GM23248 (cell line): ENCODE results near the gene CASKIN1. TPM values are rescaled to one million over a fixed set of nuclear protein-coding genes. Genes with fewer than 3 reads are reported as not detected.

ENCODE experiments used
- DNase-seq: peaks from one replicate; pipeline ENCODE4 v3.0.0-alpha.2; 2015
- H2AFZ ChIP-seq: fragments of 200-600 bp; sonication (generic); 2 replicates; pipeline ENCODE4 v1.6.1; 2016; ENCODE audit warnings: antibody characterized with exemption
- H3F3A ChIP-seq: fragments of 200-600 bp; sonication (generic); 2 replicates; pipeline ENCODE4 v1.6.1; 2016; ENCODE audit warnings: mild to moderate bottlenecking, antibody characterized with exemption, mixed run types; ENCODE audit not compliant: insufficient read depth
- H3K27ac ChIP-seq: fragments of 200-600 bp; sonication (generic); 2 replicates; pipeline ENCODE4 v1.5.1; 2016; ENCODE audit warnings: mild to moderate bottlenecking
- H3K27me3 ChIP-seq: fragments of 200-600 bp; sonication (generic); replicated peaks from 2 replicates; pipeline ENCODE4 v1.6.1; 2016; ENCODE audit warnings: mild to moderate bottlenecking; ENCODE audit not compliant: insufficient read depth
- H3K36me3 ChIP-seq: fragments of 200-600 bp; sonication (generic); 2 replicates; pipeline ENCODE4 v1.6.1; 2016; ENCODE audit warnings: low read depth, mild to moderate bottlenecking
- H3K4me1 ChIP-seq: fragments of 200-600 bp; sonication (generic); 2 replicates; pipeline ENCODE4 v1.6.1; 2016; ENCODE audit warnings: mild to moderate bottlenecking; ENCODE audit not compliant: insufficient read depth
- H3K4me2 ChIP-seq: fragments of 200-600 bp; sonication (generic); one replicate; pipeline ENCODE4 v1.6.1; 2016; ENCODE audit warnings: mild to moderate bottlenecking; ENCODE audit not compliant: unreplicated experiment
- H3K4me3 ChIP-seq: fragments of 200-600 bp; sonication (generic); 2 replicates; pipeline ENCODE4 v1.5.1; 2016; ENCODE audit warnings: mild to moderate bottlenecking
- H3K79me2 ChIP-seq: fragments of 200-600 bp; sonication (generic); 2 replicates; pipeline ENCODE4 v1.6.1; 2016; ENCODE audit warnings: mild to moderate bottlenecking; ENCODE audit not compliant: insufficient read depth
- H3K9ac ChIP-seq: fragments of 200-600 bp; sonication (generic); 2 replicates; pipeline ENCODE4 v1.6.1; 2016; ENCODE audit warnings: mild to moderate bottlenecking
- H3K9me2 ChIP-seq: fragments of 200-600 bp; sonication (generic); 2 replicates; pipeline ENCODE4 v1.6.1; 2016; ENCODE audit warnings: mixed run types, mild to moderate bottlenecking, moderate library complexity; ENCODE audit not compliant: insufficient read depth
- H3K9me3 ChIP-seq: fragments of 200-600 bp; sonication (generic); one replicate; pipeline ENCODE4 v1.6.1; 2017; ENCODE audit warnings: low read depth
- H4K20me1 ChIP-seq: fragments of 200-600 bp; sonication (generic); 2 replicates; pipeline ENCODE4 v1.6.0; 2016; ENCODE audit not compliant: insufficient read depth
- EZH2 ChIP-seq: fragments of 200-600 bp; sonication (generic); IDR thresholded peaks from 2 replicates; pipeline ENCODE4 v1.6.1; 2018; ENCODE audit warnings: antibody characterized with exemption, mild to moderate bottlenecking; ENCODE audit not compliant: insufficient read depth, poor library complexity, severe bottlenecking
- EZH2phosphoT487 ChIP-seq: fragments of 200-600 bp; sonication (generic); IDR thresholded peaks from 2 replicates; pipeline ENCODE4 v1.6.1; 2018; ENCODE audit warnings: antibody characterized with exemption, moderate library complexity, mild to moderate bottlenecking, low read depth; ENCODE audit not compliant: insufficient read depth
- WGBS, 2 experiments: methylation state at CpG; one replicate each; pipeline ENCODE4 v1.1.6; 2015 to 2017; ENCODE audit warnings: low lambda C conversion rate in 2 of 2, low coverage in 1 of 2; ENCODE audit errors: missing lambda C conversion rate in 2 of 2; 5-methylcytosine and 5-hydroxymethylcytosine counted together
- in situ Hi-C: fragments of 300-500 bp; cut with MboI; formaldehyde crosslinking; loops from 2 replicates; pipeline ENCODE4 v1.15.0; 2020
- polyA plus RNA-seq: library from polyadenylated mRNA; unstranded; fragments of >200 nt; fragmentation: Nextera tagmentation; extraction: Ambion mirVana; gene quantifications from 2 replicates; pipeline ENCODE4 v1.2.1, GENCODE V29; 2016
- total RNA-seq: library from RNA; depleted of rRNA; stranded (reverse); fragments of >200 nt; shearing (Covaris generic); gene quantifications from 2 replicates; pipeline ENCODE4 v1.2.3, GENCODE V29; 2014

The CASKIN1 gene
- total and polyA plus RNA-seq, 2 experiments from 2014 or later, result not detected

DNA sequence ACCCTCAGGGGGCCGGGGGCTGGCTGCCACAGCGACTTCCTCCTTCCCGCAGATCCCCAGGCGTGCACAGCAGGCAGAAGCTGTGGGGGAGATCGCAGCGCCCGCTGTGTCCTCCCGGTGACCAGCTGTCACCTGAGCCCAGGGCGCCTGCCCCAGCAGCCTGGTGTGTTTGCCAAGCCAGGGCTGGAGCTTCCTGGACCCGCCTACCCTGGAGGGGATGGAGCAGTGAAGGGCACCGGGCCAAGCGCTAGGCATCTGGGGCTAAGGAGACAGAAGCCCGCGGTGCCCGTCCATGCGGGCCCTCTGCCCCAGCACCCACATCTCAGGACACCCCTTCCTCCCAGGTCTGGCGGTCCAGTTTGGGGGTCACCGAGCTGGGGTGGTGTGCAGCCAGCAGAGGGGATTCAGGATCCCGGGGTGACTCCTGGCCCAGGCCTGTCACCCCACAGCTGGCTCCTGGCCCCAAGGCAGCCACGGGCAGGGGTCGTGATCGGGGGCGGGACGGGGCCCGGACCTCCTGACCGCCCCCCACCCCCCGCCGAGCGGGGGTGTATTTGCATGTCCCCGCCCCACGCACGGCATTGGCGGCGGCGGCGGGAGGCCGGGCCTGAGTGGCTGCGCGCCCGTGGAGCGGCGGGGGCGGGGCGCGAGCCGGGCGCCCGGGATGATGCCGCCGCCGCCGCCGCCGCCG is 48.3 kb downstream of the CASKIN1 start, which contains the start of gene RAB26:
Gene RAB26 (plus strand): TSS at position 645 of the 691 bp plus-strand sequence. CDS start 159 bp downstream, outside the sequence.
- WGBS, 2 experiments, result 20 to 47% methylated on average over 18 to 40 of the region's 55 CpGs
- peak within 1 kb of the TSS; percentile 75 for H3K4me2 ChIP-seq
- H3K4me3 ChIP-seq, result peak within 1 kb of the TSS; percentile 66

DNA sequence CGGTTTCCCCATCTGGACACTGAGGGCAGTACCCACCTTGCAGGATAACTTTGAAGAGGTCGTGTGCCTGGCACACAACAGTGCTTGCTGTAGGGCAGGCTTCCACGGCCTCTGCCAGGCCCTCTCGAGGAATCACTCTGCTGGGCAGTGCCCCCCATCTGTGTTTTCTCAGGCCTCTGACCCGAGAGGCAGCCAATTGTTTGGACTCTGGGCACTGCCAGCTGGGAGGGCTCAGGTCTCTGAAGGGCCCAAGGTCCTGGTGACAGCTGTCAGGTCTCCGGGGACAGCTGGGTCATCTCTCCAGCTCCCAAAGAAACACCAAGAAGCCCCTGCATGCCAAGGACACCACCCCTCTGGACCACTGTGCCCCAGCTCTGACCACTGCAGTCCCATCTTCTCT is 49.0 kb downstream of the CASKIN1 start:
- in situ Hi-C loops, result loop anchor here (10.0 kb wide), 1 partner anchor 123 kb away; the partner anchor contains the start of gene NHERF2
- Histone ChIP-seq H3K27ac (no peak overlapping the region), H3K27me3 (no peaks in the 10 kb centered on the region), H2AFZ (no peak overlapping the region), H3F3A (peaks cover 27% of the 10 kb centered on the region), H3K4me2 (no peak overlapping the region), H3K9me3 (no peaks in the 10 kb centered on the region), H3K4me1 (peaks cover 17% of the 10 kb centered on the region), H3K36me3 (0 out of 2 replicates have a peak, but pooled peaks cover 4% of the 10 kb centered on the region), H3K9me2 (no peaks in the 10 kb centered on the region), H3K79me2 (peaks cover 15% of the 10 kb centered on the region), H4K20me1 (peaks cover 12% of the 10 kb centered on the region; the same call in 1 of the 2 replicates), H3K9ac (no peak overlapping the region), H3K4me3 (no peak overlapping the region)
- no peak for DNase-seq
- WGBS, 2 experiments, result 73 to 76% methylated on average over 6 of the region's 6 CpGs
- TF ChIP-seq EZH2 (no peak), EZH2phosphoT487 (no peak)

More for the DNA sequence above, 48.3 kb downstream of the CASKIN1 start, which contains the start of gene RAB26:
- H3K9me3 ChIP-seq, result no peaks in the 10 kb centered on the region
- H3K9ac ChIP-seq, result peak within 1 kb of the TSS; percentile 48
- H3K27me3 ChIP-seq, result no peaks in the 10 kb centered on the region
- H3F3A ChIP-seq, result peaks cover 34% of the 10 kb centered on the region
- in situ Hi-C loops, result loop anchor here (10.0 kb wide), 1 partner anchor 123 kb away; the partner anchor contains the start of gene NHERF2
- peaks cover 17% of the 10 kb centered on the region; the same call in 1 of the 2 replicates for H4K20me1 ChIP-seq
- H2AFZ ChIP-seq, result no peak within 1 kb of the TSS
- no peak within 1 kb of the TSS for H3K27ac ChIP-seq
- H3K9me2 ChIP-seq, result no peaks in the 10 kb centered on the region
- TF ChIP-seq EZH2phosphoT487 (no peak), EZH2 (no peak)
- H3K79me2 ChIP-seq, result peaks cover 23% of the 10 kb centered on the region
- peaks cover 4% of the 10 kb centered on the region; the same call in 1 of the 2 replicates for H3K36me3 ChIP-seq
- peaks cover 18% of the 10 kb centered on the region for H3K4me1 ChIP-seq
- DNase-seq, result peak; percentile 69

DNA sequence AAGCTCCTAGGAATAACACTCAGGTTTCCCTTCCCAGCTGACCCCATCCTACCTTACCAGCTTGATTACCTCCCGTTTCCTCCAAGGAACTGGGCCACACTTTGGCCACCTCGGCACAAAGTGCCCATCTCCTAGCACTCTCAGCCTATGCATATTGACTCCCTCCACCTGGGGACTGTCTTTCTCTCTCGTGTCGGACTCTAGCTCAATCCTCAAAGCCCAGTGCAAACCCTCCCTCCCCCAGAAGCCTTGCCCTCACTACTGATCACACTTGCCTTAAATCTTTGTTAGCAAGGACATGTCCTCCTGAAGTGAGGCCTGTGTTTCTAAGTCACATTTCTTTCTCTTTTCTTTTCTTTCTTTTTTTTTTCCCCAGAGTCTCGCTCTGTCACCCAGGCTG is 50.6 kb downstream of the CASKIN1 start:
- no peak overlapping the region for H2AFZ ChIP-seq
- in situ Hi-C loops, result loop anchor here (10.0 kb wide), 1 partner anchor 121 kb away; the partner anchor contains the start of gene NHERF2
- no peak overlapping the region for H3K9ac ChIP-seq
- peaks cover 21% of the 10 kb centered on the region for H3F3A ChIP-seq
- no peak overlapping the region for H3K4me3 ChIP-seq
- 0 out of 2 replicates have a peak, but pooled peaks cover 2% of the 10 kb centered on the region for H3K79me2 ChIP-seq
- no peaks in the 10 kb centered on the region for H3K9me2 ChIP-seq
- no peaks in the 10 kb centered on the region for H4K20me1 ChIP-seq
- H3K27ac ChIP-seq, result no peak overlapping the region
- peaks cover 10% of the 10 kb centered on the region for H3K4me1 ChIP-seq
- 80 to 82% methylated on average over 5 of the region's 5 CpGs for WGBS, 2 experiments
- H3K4me2 ChIP-seq, result no peak overlapping the region
- DNase-seq, result no peak
- H3K9me3 ChIP-seq, result no peaks in the 10 kb centered on the region
- H3K36me3 ChIP-seq, result no peaks in the 10 kb centered on the region
- TF ChIP-seq EZH2, result no peak
- TF ChIP-seq EZH2phosphoT487, result no peak
- H3K27me3 ChIP-seq, result no peaks in the 10 kb centered on the region

DNA sequence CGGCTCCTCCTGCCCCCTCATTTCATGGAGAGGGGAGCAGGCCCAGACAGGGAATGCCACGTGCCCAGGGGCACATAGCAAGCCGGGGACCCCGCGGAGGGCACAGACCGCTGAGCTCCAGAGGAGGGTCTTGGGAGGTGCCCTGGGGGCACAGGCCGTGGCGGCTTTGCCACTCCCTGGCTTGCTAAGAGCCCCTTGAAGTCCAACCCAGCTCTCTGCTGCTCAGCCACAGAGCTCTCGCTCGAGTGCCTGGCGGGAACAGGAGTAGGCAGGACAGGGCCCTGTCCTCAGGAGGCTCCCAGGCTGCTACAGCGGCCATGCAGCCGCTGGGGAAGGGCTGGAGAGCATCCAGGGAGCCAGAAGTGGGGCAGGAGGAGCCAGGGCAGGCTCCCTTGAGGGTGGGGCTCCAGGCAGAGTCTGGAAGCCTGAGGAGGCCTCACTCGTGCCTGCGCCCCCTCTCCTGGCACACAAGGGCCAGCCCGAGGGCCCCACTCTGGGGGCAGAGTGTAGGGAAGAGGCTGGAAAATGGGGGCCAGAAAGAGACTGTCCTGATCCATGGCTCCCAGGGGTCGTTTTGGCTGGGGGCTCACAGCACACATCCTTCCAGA is 52.4 kb downstream of the CASKIN1 start:
- 65 to 70% methylated on average over 17 of the region's 17 CpGs for WGBS, 2 experiments
- H4K20me1 ChIP-seq, result no peaks in the 10 kb centered on the region
- DNase-seq, result no peak
- no peak overlapping the region for H3K27ac ChIP-seq
- H2AFZ ChIP-seq, result no peak overlapping the region
- in situ Hi-C loops, result loop anchor here (10.0 kb wide), 1 partner anchor 119 kb away; the partner anchor contains the start of gene NHERF2
- H3K9ac ChIP-seq, result no peak overlapping the region
- TF ChIP-seq EZH2phosphoT487, result no peak
- TF ChIP-seq EZH2, result no peak
- no peaks in the 10 kb centered on the region for H3K9me3 ChIP-seq
- no peaks in the 10 kb centered on the region for H3K27me3 ChIP-seq
- peaks cover 2% of the 10 kb centered on the region for H3K4me1 ChIP-seq
- no peaks in the 10 kb centered on the region for H3K79me2 ChIP-seq
- peaks cover 10% of the 10 kb centered on the region; the same call in 1 of the 2 replicates for H3F3A ChIP-seq
- no peak overlapping the region for H3K4me3 ChIP-seq
- H3K4me2 ChIP-seq, result no peak overlapping the region
- H3K36me3 ChIP-seq, result no peaks in the 10 kb centered on the region
- no peaks in the 10 kb centered on the region for H3K9me2 ChIP-seq
